Suppressor macrophage treated with lipopolysaccharide for 1 hour (primary cell): ENCODE data around the gene MBD2.

Experiments used
- DNase-seq, 3 donors: peaks; one replicate each; pipeline ENCODE4 v3.0.0-alpha.2; 2020 to 2022

MBD2 gene

DNA sequence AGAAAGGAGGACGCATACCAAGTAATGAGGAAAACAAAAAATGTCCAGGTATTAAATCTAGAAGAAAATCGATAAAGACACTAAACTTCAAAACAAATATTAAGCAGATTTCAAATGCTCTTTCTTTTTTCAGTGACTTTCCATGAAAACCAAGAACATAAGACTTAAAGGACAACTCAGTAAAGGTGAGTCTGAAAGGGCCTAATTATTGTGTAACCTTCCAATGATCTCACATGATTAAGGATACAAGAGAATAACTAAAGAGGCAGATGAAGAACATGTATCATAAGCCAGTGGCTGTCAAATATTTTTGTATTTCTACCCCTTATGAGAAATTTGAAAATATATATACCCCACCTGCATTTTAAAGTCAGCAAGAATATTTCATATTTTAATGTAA is 30.7 kb downstream of the MBD2 start:
- no peak for DNase-seq

DNA sequence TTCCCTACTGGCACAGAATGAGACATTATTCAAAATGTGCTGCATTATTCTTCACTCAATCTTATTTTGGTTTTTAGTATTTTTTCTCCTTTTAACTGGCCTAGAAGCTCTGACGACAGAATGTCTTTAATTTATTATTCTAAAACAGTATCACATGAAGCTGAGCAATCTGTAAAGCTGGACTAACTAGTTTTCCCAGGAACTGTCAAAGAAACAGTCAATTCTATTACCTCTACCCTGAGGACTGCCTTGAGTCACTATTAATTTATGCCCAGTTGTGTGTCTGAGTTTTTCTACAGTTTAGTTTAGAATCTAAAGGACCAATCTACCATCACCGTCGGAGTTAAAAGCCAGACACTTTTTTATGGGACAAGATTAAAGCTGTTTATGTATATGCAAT is 31.6 kb downstream of the MBD2 start:
- no peak for DNase-seq

- DNase-seq: no peak
Observed at GRCh38 chr18:54192415-54192814, 32.1 kb downstream of the MBD2 start.

DNA sequence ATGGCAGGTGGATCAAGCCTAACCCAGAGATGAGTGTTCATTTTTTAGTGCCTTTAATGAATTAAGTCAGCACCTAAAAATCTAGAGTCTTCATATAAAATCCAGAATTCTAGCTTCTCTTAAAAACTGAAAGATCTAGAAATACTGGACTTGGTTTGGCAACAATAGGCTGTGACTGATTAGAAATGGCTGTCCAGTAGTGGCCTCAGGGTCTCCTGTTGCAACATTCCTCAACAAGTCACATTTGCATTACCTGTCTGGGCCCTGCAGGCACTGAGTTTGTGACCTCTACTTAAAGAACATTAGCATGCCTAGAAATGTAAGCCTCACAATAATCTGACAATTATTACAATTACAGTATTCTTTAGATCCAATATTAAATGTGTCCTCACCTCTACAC is 33.1 kb downstream of the MBD2 start:
- DNase-seq: no peak

GRCh38 chr18:54187372-54187771 is 37.1 kb downstream of the MBD2 start:
- DNase-seq: no peak

GRCh38 chr18:54184836-54185235 is 39.6 kb downstream of the MBD2 start:
- DNase-seq: no peak

- no peak for DNase-seq
Observed at GRCh38 chr18:54183390-54183789, 41.1 kb downstream of the MBD2 start.

GRCh38 chr18:54181856-54182602 is 42.4 kb downstream of the MBD2 start:
- peak; percentile 20 to 63 (median 42) for DNase-seq

GRCh38 chr18:54173980-54174630 is 50.4 kb downstream of the MBD2 start:
- DNase-seq: no peak

DNA sequence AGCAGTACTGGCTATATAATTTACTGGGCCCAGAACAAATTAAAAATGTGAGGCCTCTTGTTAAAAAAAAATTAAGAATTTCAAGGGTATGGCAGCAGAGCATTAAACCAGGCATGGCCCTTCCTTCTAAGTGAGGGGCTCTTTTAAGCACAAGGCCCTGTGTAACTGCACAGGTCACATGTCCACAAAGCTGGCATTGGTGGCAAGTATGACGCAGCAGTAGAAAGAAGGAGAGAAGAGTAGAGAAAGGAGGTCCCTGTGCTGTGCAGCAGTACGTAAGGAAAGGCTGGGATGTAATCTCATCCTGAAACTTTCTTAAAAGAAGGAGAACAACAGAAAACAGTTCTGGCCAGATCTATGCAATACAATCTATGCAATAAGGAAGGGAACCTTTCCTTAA is 51.2 kb downstream of the MBD2 start:
- no peak for DNase-seq

GRCh38 chr18:54169431-54170403 is 54.8 kb downstream of the MBD2 start:
- DNase-seq: no peak

DNA sequence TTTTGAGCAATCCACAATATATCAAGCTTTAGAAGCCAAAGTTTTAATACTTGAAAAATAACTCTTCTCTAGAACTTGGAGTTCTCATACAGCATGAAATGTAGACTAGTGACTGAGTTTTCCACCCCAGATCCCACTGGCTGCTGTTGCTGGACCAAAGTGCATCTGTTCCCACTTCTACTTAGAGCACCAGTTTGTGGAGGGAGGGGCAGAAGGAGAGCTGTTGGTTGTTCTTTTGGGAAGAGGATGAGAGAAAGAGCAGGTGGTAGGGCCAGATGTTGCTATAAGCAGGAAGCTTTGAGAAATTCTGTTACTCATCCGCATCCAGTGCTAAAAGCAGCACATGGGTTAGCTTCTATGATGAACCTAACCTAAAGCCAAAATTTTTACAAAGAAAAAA is 59.0 kb downstream of the MBD2 start:
- DNase-seq: no peak

DNA sequence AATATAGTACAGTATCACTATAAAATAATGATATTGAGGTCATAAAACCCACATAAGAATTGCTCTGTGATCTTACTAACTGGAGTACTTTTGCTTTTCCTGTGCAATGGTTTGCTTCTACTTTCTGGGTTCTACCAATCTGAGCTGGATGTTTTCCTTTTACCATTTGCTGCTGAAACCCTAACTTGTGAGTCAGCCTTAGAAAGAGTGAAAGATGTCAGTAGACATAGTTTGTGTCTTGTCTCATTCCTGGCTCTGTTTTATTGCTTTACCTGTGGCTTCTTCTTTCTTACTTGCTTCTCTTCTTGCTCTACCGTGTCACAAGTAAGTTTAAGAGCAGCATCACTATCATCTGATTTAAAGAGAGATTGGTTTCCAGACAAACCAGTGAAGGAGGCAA is 61.0 kb downstream of the MBD2 start:
- no peak for DNase-seq

DNA sequence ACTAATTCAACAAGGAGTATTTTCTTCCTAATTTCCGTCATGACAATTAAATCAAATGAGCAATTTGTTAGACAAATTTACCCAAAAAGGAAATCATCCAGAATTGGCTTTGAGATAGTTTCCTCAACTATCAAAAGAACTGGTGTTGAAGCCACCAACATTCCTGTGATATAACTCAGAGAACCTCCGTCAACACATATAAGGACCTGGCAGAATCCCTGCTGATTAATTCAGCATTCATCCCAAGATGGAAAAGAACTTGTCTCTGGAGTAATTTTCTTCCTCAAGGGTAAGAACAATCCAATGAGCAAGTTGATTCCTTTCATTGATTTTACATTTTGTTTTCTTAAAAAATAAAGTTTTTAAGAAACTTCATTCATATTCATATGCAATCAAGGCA is 62.0 kb downstream of the MBD2 start:
- DNase-seq: no peak

- DNase-seq: no peak
Observed at GRCh38 chr18:54161267-54161666, 63.2 kb downstream of the MBD2 start.

DNA sequence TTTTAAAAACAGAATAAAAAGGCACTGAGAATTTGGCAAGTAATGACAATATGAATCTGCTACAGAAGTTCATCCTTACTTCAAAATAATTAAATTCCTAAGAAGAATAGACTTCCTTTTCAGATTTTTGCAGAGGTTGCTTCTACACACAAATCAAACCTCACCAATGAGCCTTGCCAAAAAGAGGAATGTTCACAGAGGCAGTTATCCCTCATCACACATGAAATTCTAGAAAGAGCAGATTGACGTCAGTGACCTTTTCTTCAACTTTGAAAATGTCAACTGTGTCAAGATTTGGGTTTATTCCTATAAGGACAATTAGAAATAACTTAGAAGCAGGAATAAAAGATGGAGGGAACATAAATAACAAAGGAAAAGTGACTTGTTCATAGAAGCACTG is 64.6 kb downstream of the MBD2 start:
- no peak for DNase-seq

DNA sequence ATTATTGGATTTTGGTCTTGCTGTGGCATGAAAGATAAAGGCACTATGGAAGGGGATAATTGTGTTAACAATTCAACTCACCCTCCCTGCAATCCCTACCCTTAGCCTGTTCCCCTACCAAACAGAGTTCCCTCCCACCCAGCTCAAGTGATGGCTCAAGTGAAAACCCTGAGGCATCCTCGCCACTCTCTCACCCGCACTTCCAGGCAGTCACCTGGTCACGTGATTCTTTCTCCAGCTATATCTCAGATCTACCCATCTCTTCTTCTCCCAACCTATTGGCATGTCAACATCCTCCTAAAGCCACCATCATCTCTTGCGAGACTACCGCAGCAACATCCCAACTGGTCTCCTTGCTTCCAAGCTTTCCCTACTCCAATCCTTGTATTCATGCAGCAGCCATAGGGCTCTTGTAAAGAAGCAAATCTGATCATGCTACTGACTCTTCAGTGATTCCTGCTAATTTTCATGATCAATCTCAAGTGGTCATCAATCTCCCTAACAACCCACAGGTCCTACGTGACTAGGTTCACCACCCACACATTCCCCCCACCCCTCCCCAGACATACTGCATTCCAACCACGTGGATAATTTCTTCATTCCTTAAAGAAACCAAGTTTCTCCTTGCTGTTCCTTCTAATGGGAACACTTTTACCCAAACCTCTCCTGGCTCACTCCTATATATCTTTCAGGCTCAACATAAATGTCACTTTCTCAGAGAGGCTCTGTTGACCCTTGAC is 66.7 kb downstream of the MBD2 start:
- DNase-seq: no peak

GRCh38 chr18:54155412-54155811 is 69.1 kb downstream of the MBD2 start:
- DNase-seq: no peak

DNA sequence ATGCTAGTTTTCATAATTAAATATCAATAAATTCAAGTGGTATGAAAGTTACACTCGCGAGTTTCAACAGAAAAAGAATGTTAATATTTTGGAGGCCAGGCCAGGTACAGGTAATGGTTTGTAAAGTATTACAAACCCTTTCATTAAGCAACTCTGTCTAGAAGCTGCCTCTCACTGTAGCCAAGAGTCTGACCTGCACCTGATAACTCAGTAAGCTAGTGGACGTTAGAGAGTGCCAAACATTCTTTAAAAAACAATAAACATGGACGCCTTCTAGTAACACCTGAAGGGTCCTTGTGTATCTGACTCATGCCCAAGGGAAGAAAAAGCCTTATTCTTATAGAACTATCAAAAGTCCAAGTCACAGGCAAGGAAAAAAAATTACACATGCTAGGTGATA is 70.2 kb downstream of the MBD2 start:
- DNase-seq: no peak

DNA sequence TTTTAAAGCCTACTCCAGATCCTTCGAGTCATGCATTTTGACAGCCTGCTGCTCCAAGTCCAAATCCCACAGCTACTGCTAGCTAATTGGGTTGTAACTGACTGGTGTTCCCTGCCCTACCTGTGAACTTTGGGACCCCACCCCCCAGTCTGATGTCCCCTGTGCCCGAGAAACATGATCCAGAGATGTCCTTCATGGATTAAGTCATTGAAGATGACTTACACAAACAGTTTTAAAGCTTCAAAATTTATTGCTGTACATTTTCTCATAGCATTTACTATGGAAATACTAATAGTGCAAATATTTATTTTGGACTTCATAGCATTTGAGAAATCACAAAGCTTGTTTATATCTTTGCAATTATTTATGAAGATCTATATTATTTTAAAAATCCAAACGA is 73.1 kb downstream of the MBD2 start:
- no peak for DNase-seq

DNA sequence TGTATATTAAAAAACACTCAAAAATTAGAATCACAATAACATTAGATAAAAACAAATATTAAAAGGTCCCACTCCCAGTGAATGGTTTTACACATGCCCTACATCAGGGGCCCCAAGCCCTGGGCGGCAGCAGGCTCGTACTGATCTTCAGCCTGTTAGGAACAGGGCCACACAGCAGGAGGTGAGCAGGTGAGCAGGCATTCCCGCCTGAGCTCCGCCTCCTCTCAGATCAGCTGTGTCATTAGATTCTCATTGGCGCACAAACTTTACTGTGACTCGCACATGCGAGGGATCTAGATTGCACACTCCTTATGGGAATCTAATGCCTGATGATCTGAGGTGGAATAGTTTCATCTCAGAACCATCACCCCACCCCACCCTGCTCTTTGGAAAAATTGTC is 74.2 kb downstream of the MBD2 start:
- no peak for DNase-seq

DNA sequence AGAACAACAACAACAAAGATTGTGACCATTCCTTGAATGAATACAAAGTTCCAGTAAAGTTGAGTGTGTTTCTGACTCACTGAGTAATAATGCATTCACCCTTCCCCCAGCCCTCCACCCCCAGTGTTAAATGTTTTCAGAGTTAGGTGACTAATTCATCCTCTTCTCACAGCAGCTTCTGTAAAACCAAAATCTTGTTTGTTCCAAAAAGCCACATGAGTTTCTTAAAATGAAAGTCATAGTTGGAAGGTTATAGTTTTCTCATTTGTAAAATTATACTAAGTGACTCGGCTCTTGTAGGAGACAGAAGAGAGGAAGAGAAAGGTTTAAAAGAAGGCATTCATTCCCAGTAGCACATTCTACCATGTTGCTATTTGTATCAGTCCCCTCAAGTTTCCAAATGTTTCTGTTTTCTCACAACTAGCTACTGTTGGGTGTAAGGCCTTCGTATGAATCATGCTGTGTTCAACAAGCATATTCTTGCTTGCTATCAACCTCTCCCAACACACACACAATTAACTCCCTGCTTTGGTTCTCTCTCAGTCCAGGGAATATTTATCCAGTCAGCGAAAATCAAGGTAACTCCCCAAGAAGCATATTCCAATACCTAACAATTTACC is 75.3 kb downstream of the MBD2 start:
- DNase-seq: peak; percentile 65 to 86 (median 75)
